Astrocyte of the cerebellum (primary cell): ENCODE measurements around the gene CACNA2D3.
"Not testable (repeated sequence)": the region's sequence is repeated elsewhere in the genome, so short reads cannot be mapped to it uniquely, and the experiment has no call there.

Source experiments
- DNase-seq: peaks from one replicate; pipeline ENCODE4 v3.0.0-alpha.2; 2011; ENCODE audit warnings: low read depth
- H3K4me3 ChIP-seq: 2 replicates; pipeline ENCODE4 v1.5.1; 2011; ENCODE audit warnings: mild to moderate bottlenecking, low read depth, low read length, moderate library complexity
- in situ Hi-C: cut with HindIII; loops from 2 replicates; pipeline ENCODE4 v1.10.0; 2017; ENCODE audit warnings: low sequenced_read_pairs
- TF ChIP-seq, protein P1 (sequence below): IDR thresholded peaks from 2 replicates; pipeline ENCODE4 v1.5.1; 2012; ENCODE audit warnings: low read length, low read depth, moderate library complexity, mild to moderate bottlenecking; ENCODE audit errors: missing control alignments

CACNA2D3 gene

DNA sequence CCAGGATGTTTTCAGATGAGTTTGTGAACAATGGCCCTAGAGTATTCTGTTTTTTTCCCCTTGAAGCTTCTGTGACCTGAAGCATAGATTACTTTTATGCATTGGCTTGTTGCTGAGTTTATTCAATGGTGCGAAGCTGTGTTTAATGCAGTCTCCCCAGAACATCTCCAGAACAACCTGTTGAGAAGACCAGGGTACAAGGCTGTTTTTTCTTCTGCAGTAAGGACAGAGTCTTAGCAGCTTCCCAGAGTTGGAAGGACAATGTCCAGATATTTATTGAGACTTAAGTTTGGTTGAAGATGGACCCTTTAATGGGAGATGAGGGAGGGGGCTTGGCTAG lies 509.9 kb downstream of the CACNA2D3 start:
- TF ChIP-seq, protein P1, sequence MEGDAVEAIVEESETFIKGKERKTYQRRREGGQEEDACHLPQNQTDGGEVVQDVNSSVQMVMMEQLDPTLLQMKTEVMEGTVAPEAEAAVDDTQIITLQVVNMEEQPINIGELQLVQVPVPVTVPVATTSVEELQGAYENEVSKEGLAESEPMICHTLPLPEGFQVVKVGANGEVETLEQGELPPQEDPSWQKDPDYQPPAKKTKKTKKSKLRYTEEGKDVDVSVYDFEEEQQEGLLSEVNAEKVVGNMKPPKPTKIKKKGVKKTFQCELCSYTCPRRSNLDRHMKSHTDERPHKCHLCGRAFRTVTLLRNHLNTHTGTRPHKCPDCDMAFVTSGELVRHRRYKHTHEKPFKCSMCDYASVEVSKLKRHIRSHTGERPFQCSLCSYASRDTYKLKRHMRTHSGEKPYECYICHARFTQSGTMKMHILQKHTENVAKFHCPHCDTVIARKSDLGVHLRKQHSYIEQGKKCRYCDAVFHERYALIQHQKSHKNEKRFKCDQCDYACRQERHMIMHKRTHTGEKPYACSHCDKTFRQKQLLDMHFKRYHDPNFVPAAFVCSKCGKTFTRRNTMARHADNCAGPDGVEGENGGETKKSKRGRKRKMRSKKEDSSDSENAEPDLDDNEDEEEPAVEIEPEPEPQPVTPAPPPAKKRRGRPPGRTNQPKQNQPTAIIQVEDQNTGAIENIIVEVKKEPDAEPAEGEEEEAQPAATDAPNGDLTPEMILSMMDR: no peak

DNA sequence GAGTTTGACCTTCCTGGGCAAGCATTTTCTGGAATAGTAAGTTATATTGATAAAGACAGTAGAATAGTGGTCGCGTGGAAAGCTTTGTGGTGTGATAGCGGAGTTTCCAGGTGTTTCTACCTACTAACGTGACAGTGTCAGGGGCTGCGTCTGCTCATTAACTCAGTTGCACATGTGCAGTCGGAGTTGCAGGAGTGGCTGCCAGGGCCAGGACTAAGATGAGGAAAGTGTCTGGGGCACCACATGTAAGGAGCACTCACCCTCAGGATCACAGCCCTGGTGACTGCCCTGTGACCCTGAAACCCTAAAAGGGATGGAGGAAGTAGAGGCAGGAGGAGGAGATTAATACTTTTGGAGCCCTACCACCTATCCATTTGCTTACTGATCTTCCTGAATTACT lies 510.5 kb downstream of the CACNA2D3 start:
- in situ Hi-C loops: no loop called here
- H3K4me3 ChIP-seq: no peak overlapping the region
- no peak for DNase-seq
- TF ChIP-seq, protein P1: no peak

More for the DNA sequence above, 509.9 kb downstream of the CACNA2D3 start:
- no peak overlapping the region for H3K4me3 ChIP-seq
- in situ Hi-C loops: no loop called here
- DNase-seq: no peak

DNA sequence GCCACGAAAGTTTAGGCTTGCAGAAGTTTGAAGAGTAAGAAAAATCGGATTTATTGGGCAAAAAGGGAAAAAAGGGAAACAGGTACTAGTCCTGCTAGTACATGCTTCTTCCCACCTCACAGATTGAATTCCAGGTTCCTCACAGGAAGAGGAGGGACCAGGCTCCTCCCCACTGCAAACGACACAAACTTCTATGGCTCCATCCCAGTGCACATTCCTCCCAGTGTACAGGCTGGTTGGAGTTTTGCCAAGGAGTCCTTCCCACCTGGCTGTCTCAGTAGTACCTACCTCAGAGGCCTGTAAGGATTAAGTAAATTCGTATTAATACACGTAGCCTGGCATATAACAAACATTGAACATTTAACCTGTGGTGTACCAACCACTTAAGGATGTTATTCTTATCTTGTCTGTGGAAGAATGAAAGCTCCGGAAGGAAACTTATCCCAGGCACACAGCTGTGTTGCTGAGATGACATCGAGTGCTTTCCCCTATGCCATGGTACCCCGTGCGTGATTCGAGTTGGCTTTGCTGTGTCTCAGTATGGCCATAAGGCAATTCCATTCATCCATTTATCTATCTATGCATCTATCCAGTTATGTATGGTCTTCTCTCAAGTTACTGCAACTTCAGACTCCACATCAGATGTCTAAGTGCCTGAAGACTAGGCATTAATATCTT lies 511.2 kb downstream of the CACNA2D3 start:
- in situ Hi-C loops: no loop called here
- TF ChIP-seq, protein P1: no peak
- no peak for DNase-seq

DNA sequence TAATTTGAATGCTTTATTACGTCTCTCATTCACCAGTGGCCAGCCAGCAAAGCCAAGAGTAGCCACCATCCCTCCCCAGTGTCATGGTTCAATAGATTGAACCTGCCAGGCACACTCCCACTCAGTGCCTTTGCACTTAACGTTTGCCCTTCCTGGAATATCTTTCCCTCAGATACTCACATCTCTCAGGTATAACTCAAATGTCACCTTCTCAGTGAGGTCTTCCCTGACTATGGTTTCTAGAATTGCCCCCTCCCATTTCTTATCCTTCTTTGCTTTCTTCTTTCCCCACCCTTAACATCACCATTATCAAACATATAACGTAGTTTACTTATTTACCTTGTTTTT lies 511.7 kb downstream of the CACNA2D3 start:
- no peak overlapping the region for H3K4me3 ChIP-seq
- TF ChIP-seq, protein P1: no peak
- in situ Hi-C loops: no loop called here
- DNase-seq: no peak

More for the DNA sequence above, 511.2 kb downstream of the CACNA2D3 start:
- H3K4me3 ChIP-seq: no peak overlapping the region

DNA sequence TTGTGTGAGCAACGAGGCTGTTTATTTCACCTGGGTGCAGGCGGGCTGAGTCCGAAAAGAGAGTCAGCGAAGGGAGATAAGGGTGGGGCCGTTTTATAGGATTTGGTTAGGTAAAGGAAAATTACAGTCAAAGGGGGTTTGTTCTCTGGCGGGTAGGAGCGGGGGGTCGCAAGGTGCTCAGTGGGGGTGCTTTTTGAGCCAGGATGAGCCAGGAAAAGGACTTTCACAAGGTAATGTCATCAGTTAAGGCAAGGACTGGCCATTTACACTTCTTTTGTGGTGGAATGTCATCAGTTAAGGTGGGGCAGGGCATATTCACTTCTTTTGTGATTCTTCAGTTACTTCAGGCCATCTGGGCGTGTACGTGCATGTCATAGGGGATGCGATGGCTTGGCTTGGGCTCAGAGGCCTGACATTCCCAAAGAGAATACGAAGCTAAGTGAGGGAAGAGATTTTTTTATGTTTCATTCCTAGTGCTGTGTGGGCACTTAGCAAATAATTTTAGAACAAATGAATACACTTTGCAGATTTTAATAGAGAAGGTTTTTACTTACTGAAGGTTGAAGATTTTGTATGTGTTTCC lies 517.5 kb downstream of the CACNA2D3 start:
- H3K4me3 ChIP-seq, in situ Hi-C loops, DNase-seq: not testable (repeated sequence)

DNA sequence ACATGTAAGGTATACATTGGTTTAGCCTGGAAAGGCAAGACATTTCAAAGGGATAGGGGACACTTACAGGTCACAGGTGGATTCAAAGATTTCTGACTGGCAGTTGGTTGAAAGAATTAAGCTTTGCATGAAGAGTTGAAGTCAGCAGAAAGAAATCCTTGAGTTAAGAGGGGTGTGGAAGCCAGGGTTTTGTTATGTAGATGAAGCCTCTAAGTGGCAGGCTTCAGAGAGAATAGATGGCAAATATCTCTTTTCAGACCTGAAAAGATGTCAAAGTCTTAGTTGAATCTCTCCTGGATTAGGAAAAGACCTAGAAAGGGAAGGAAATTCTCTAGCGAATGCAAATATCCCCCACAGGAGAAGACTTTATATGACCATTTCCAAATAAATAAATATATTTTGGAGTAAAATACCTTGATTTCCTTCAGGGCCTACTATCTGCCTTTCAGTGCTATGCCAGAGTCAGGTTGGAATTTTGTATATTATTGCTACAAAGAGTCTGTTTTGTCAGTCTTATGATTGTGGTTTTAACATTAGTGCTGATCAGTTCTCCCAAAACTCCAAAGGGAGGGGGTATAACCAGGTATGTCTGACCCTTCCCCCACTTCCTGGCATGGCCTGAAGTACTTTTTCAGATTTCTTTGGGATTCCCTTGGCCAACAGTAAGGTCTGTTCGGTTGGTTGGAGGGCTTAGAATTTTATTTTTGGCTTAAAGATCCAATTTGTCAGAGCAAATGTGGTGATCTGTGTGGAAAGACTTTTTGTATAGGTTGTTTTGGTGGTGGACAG lies 519.1 kb downstream of the CACNA2D3 start:
- H3K4me3 ChIP-seq: no peak overlapping the region
- TF ChIP-seq, protein P1: no peak
- DNase-seq: no peak
- in situ Hi-C loops: no loop called here

DNA sequence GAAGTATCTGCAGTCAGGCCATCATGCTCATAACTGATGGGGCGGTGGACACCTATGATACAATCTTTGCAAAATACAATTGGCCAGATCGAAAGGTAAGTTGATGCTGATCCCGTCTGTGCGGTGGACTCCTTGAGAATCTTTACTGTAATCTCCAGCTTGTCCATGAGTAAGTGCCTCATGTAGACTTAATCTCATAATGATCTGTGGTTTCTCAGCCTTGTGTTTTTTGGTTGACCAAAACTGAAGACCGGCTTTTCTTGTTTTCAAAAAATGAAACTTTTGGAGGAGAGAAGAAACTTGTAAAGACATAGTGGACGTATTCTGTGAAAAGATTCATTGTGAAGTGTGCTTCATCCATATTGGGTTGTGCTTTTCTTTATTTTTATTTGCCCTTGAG lies 519.8 kb downstream of the CACNA2D3 start:
- DNase-seq: no peak
- H3K4me3 ChIP-seq: no peak overlapping the region
- TF ChIP-seq, protein P1: no peak
- in situ Hi-C loops: no loop called here
